ENCODE data around the gene TNFRSF14. TPM values are rescaled to one million over a fixed set of nuclear protein-coding genes. Genes with fewer than 3 reads are reported as not detected.

Gene TNFRSF14
- total and polyA plus RNA-seq, 2 of the 13 experiments (the other 11 are each of a cell fraction or from before 2014, with no cell fraction given) = 11.9 to 49.9 TPM

DNA sequence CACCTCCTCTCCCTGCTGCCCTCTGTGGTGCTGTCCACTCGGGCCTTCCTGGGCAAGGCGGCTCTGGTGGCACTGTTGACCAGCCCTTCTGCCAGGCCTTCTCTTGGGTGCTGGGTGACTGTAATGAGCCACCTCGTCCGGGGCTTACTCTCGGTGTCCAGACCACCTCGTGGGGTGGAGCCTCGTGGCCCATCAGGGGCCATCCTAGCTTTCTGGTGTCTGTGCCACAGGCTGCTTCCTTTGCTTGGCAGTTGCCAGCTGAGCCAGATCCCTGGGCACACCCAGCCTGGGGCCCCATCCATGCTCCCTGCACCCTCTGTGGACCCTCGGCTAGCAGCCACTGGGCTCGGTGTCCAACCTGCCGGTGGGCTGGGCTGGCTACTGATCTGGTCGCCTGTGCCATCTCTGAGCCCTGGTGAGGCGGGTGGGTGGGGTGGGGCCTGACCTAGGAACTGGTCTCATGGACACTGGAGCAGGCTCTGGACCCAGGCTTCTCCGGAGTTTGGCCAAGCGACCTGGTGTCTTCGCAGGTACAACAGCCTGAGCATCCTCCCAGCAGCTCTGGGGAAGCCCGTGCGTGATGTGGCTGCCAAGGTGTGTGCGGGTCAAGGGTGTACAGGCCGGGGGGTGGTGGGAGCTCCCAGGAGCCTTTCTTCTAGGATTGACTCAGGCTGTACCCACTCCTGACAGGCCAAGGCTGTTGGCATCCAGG is 31.8 kb downstream of the TNFRSF14 start:
- Histone ChIP-seq H3K36me3 (replicated peaks in 1 of 2; ENCODE audit: control insufficient read depth in 1 of 2, insufficient read depth in 2 of 2, low read length in 2 of 2) (no peaks in the 10 kb centered on the region), H3K9me3 (ENCODE audit: low read length) (no peaks in the 10 kb centered on the region), H3K27ac (ENCODE audit: extremely low read length, insufficient read depth, low read length) (no peak overlapping the region), H3K79me2 (ENCODE audit: insufficient read depth, low read length) (no peaks in the 10 kb centered on the region), H3K4me3 (replicated peaks in 1 of 3; ENCODE audit: insufficient read depth in 1 of 3, low read depth in 2 of 3, low read length in 3 of 3) (peak overlapping the region; percentile 79 to 95 (median 90); a peak in 2 of 6 replicates), H3K4me2 (ENCODE audit: low read depth, low read length) (peak overlapping the region; percentile 88), H2AFZ (ENCODE audit: low read length) (no peak overlapping the region), H3K9ac (ENCODE audit: insufficient read depth, low read depth, low read length) (peak overlapping the region; percentile 76; the same call in 1 of the 2 replicates), H3K27me3 (ENCODE audit: control insufficient read depth in 1 of 2, insufficient read depth in 2 of 2, low read length in 2 of 2) (peaks cover 0 to 4% of the 10 kb centered on the region in 2 experiments; a peak in 4 of 5 replicates), H3K4me1 (ENCODE audit: insufficient read depth, low read length) (peaks cover 33% of the 10 kb centered on the region), H4K20me1 (ENCODE audit: insufficient read depth, low read length) (no peaks in the 10 kb centered on the region)
- 96% methylated on average over 5 of the region's 19 CpGs for WGBS (ENCODE audit: low lambda C conversion rate)
- FAIRE-seq (no peak), DNase-seq (ENCODE audit: low spot score) (no peak), ATAC-seq (no peak)
- ChIA-PET CTCF (ENCODE audit: low intra/inter-chr PET ratio, low total read pairs) (no interaction called here), POLR2A (interaction anchor here (0.9 kb wide), 1 partner anchor 10 kb away, joined by 3 read pairs; no protein-coding TSS in a partner anchor)
- no TSS peak for BruUV-seq (replicated peaks)
- in situ Hi-C loops (cut with HindIII; ENCODE audit: extremely low pct_ligation_motif_present, low pct_unique_long_range_greater_than_20kb) = no loop called here
- intact Hi-C loops (cut with micrococcal nuclease; ENCODE audit: unreplicated experiment) = loop anchor here (10.0 kb wide), 1 partner anchor 47 kb away; the partner anchor contains the start of gene MMEL1
- TF ChIP-seq GPN1 (CRISPR knock-in tag; IDR thresholded peaks at IDR 0.05; ENCODE audit: borderline replicate concordance) = no peak
- no peak for TF ChIP-seq JARID2 (CRISPR knock-in tag; IDR thresholded peaks at IDR 0.05; ENCODE audit: insufficient replicate concordance)
- TF ChIP-seq ZNF44 (CRISPR knock-in tag; IDR thresholded peaks at IDR 0.05) = no peak
- TF ChIP-seq PAWR (CRISPR knock-in tag; IDR thresholded peaks at IDR 0.05; ENCODE audit: borderline replicate concordance) = no peak

- Histone ChIP-seq H2AFZ (ENCODE audit: low read length) (no peak overlapping the region), H3K27ac (ENCODE audit: extremely low read length, insufficient read depth, low read length) (no peak overlapping the region), H4K20me1 (ENCODE audit: insufficient read depth, low read length) (no peaks in the 10 kb centered on the region), H3K79me2 (ENCODE audit: insufficient read depth, low read length) (no peaks in the 10 kb centered on the region), H3K4me2 (ENCODE audit: low read depth, low read length) (no peak overlapping the region), H3K36me3 (replicated peaks in 1 of 2; ENCODE audit: control insufficient read depth in 1 of 2, insufficient read depth in 2 of 2, low read length in 2 of 2) (no peaks in the 10 kb centered on the region), H3K9me3 (ENCODE audit: low read length) (no peaks in the 10 kb centered on the region), H3K27me3 (ENCODE audit: control insufficient read depth in 1 of 2, insufficient read depth in 2 of 2, low read length in 2 of 2) (peaks cover 2 to 12% of the 10 kb centered on the region in 2 experiments; a peak in 4 of 5 replicates), H3K4me1 (ENCODE audit: insufficient read depth, low read length) (peaks cover 32% of the 10 kb centered on the region), H3K4me3 (replicated peaks in 1 of 3; ENCODE audit: insufficient read depth in 1 of 3, low read depth in 2 of 3, low read length in 3 of 3) (no peak overlapping the region), H3K9ac (ENCODE audit: insufficient read depth, low read depth, low read length) (no peak overlapping the region)
- in situ Hi-C loops (cut with HindIII; ENCODE audit: extremely low pct_ligation_motif_present, low pct_unique_long_range_greater_than_20kb) (no loop called here), intact Hi-C loops (cut with micrococcal nuclease; ENCODE audit: unreplicated experiment) (loop anchor here (10.0 kb wide), 1 partner anchor 46 kb away; the partner anchor contains the start of gene MMEL1)
- DNase-seq (ENCODE audit: low spot score) (no peak), FAIRE-seq (no peak), ATAC-seq (no peak)
- POLR2A ChIA-PET = no interaction called here
- CTCF ChIA-PET (ENCODE audit: low intra/inter-chr PET ratio, low total read pairs) = no interaction called here
- WGBS (ENCODE audit: low lambda C conversion rate) = no CpG with 5 or more reads among the region's 23 CpGs
- BruUV-seq (replicated peaks) = no TSS peak
- TF ChIP-seq GABPB1 (CRISPR knock-in tag; IDR thresholded peaks at IDR 0.05) = no peak
- TF ChIP-seq, protein P1, sequence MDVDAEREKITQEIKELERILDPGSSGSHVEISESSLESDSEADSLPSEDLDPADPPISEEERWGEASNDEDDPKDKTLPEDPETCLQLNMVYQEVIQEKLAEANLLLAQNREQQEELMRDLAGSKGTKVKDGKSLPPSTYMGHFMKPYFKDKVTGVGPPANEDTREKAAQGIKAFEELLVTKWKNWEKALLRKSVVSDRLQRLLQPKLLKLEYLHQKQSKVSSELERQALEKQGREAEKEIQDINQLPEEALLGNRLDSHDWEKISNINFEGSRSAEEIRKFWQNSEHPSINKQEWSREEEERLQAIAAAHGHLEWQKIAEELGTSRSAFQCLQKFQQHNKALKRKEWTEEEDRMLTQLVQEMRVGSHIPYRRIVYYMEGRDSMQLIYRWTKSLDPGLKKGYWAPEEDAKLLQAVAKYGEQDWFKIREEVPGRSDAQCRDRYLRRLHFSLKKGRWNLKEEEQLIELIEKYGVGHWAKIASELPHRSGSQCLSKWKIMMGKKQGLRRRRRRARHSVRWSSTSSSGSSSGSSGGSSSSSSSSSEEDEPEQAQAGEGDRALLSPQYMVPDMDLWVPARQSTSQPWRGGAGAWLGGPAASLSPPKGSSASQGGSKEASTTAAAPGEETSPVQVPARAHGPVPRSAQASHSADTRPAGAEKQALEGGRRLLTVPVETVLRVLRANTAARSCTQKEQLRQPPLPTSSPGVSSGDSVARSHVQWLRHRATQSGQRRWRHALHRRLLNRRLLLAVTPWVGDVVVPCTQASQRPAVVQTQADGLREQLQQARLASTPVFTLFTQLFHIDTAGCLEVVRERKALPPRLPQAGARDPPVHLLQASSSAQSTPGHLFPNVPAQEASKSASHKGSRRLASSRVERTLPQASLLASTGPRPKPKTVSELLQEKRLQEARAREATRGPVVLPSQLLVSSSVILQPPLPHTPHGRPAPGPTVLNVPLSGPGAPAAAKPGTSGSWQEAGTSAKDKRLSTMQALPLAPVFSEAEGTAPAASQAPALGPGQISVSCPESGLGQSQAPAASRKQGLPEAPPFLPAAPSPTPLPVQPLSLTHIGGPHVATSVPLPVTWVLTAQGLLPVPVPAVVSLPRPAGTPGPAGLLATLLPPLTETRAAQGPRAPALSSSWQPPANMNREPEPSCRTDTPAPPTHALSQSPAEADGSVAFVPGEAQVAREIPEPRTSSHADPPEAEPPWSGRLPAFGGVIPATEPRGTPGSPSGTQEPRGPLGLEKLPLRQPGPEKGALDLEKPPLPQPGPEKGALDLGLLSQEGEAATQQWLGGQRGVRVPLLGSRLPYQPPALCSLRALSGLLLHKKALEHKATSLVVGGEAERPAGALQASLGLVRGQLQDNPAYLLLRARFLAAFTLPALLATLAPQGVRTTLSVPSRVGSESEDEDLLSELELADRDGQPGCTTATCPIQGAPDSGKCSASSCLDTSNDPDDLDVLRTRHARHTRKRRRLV (CRISPR knock-in tag; IDR thresholded peaks at IDR 0.05) = no peak
- TF ChIP-seq, protein P2, sequence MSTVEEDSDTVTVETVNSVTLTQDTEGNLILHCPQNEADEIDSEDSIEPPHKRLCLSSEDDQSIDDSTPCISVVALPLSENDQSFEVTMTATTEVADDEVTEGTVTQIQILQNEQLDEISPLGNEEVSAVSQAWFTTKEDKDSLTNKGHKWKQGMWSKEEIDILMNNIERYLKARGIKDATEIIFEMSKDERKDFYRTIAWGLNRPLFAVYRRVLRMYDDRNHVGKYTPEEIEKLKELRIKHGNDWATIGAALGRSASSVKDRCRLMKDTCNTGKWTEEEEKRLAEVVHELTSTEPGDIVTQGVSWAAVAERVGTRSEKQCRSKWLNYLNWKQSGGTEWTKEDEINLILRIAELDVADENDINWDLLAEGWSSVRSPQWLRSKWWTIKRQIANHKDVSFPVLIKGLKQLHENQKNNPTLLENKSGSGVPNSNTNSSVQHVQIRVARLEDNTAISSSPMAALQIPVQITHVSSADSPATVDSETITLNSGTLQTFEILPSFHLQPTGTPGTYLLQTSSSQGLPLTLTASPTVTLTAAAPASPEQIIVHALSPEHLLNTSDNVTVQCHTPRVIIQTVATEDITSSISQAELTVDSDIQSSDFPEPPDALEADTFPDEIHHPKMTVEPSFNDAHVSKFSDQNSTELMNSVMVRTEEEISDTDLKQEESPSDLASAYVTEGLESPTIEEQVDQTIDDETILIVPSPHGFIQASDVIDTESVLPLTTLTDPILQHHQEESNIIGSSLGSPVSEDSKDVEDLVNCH (CRISPR knock-in tag; IDR thresholded peaks at IDR 0.05) = no peak
- no peak for TF ChIP-seq ZNF7 (CRISPR knock-in tag; IDR thresholded peaks at IDR 0.05)
These were observed 32.7 kb downstream of the TNFRSF14 start for GRCh38 chr1:2588661-2589430.

Measured in HepG2 (cell line).